Measurements from ENCODE around the gene CALB2. TPM values are rescaled to one million over a fixed set of nuclear protein-coding genes. Genes with fewer than 3 reads are reported as not detected.

Gene CALB2
- total RNA-seq, 2 donors from 2014 or later: 0.99 to 3.1 TPM

DNA sequence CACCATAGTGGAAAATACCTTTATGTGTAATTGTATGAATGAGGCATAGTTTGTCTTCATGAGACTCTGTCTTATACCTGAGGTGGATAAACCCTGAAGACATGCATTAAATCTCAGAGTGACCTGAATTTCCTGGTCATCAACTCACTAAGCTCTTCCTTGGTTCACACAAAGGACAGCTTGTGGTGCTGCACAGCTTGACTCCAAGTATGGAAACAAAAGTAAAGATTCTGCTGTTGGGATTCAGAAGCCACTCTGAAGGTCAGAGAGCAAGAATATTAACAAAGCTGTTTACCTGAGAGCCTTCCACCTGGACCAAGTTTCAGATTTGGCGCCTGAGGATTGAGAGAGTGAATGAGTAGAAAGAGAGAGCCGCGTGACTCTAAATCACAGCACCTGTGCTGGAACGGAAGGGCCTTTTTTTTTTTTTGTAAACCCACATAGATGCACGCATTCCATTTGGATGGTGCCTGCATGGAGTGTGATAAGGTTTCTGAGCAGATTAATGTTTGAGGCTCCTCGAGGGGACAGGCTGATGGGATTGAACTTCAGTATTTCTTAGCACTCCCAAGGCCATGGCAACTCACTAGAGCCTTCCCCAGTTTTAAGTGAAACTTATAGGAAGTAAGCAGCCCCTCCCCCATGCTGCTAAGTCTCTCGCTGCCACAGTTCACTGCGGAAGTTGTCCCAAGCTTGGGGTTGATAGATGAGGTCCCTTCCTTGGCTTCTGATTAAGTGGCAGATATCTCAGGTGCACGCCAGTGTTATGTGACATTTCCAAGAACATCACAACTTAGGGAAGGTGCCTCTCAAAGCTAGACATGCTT lies 28.7 kb downstream of the CALB2 start:
- no peak for ATAC-seq
- H3K27me3 ChIP-seq: peaks cover 0 to 4% of the 10 kb centered on the region in 2 donors
- WGBS, 2 donors: 9 to 11% methylated on average over 9 of the region's 9 CpGs
- no peak overlapping the region for H3K27ac ChIP-seq
- no peak overlapping the region for H3K4me3 ChIP-seq
- H3K9me3 ChIP-seq: no peaks in the 10 kb centered on the region
- no peaks in the 10 kb centered on the region for H3K36me3 ChIP-seq (replicated peaks in 1 of 2; ENCODE audit: insufficient read depth in 1 of 2, low read depth in 2 of 2)
- peaks cover 7% of the 10 kb centered on the region for H3K4me1 ChIP-seq
- no peak for DNase-seq
- TF ChIP-seq, protein P1, sequence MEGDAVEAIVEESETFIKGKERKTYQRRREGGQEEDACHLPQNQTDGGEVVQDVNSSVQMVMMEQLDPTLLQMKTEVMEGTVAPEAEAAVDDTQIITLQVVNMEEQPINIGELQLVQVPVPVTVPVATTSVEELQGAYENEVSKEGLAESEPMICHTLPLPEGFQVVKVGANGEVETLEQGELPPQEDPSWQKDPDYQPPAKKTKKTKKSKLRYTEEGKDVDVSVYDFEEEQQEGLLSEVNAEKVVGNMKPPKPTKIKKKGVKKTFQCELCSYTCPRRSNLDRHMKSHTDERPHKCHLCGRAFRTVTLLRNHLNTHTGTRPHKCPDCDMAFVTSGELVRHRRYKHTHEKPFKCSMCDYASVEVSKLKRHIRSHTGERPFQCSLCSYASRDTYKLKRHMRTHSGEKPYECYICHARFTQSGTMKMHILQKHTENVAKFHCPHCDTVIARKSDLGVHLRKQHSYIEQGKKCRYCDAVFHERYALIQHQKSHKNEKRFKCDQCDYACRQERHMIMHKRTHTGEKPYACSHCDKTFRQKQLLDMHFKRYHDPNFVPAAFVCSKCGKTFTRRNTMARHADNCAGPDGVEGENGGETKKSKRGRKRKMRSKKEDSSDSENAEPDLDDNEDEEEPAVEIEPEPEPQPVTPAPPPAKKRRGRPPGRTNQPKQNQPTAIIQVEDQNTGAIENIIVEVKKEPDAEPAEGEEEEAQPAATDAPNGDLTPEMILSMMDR (IDR thresholded peaks at IDR 0.05): no peak
- no peak for TF ChIP-seq POLR2A (IDR thresholded peaks at IDR 0.05)
- intact Hi-C loops (cut with DNase I): no loop called here

DNA sequence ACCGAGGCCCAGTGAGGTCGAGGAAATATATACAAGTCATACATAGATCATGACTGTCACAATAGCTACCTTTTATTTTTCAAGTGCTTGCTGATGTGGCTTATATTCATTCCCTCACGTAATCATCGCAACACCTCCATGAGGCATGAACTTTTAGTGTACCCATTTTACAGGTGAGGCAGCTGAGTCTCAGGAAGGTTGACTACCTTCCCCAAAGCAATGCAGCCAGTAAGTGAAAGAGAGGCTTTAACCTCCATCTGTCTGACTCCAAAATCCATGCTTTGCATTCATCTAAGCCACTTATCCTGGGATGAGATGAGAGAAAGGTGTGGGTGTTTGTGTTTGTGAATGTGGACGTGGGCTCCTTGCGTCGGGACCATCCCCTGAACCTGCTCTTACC lies 30.8 kb downstream of the CALB2 start:
- no peak for DNase-seq
- Histone ChIP-seq H3K9me3 (no peaks in the 10 kb centered on the region), H3K27me3 (peaks cover 0 to 4% of the 10 kb centered on the region in 2 donors), H3K36me3 (replicated peaks in 1 of 2; ENCODE audit: insufficient read depth in 1 of 2, low read depth in 2 of 2) (no peaks in the 10 kb centered on the region), H3K4me1 (peaks cover 7% of the 10 kb centered on the region), H3K27ac (no peak overlapping the region), H3K4me3 (no peak overlapping the region)
- intact Hi-C loops (cut with DNase I): no loop called here
- 66 to 70% methylated on average over 7 of the region's 7 CpGs for WGBS, 2 donors
- TF ChIP-seq, protein P1 (IDR thresholded peaks at IDR 0.05): no peak
- no peak for TF ChIP-seq POLR2A (IDR thresholded peaks at IDR 0.05)
- no peak for ATAC-seq

DNA sequence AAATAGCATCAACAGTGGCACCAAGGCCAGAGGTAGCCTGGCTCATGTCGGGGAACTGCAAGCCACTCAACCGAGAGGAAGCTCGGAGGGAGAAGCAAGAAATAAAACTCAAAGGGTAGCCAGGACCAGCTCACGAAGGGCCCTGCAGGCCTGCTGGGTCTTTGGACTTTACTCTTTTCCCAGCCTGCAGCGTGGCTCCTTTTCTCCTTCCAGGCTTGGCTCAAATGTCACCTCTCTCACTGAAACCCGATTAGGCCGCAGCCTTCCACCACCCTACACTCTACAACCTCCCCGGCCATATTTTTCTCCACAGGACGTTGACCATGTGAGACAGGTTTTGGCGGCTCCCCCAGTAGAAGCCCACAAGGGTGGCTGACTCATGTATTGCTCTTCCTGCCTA lies 38.1 kb downstream of the CALB2 start:
- DNase-seq: no peak
- Histone ChIP-seq H3K9me3 (no peaks in the 10 kb centered on the region), H3K27ac (no peak overlapping the region), H3K36me3 (replicated peaks in 1 of 2; ENCODE audit: insufficient read depth in 1 of 2, low read depth in 2 of 2) (no peaks in the 10 kb centered on the region), H3K27me3 (no peaks in the 10 kb centered on the region), H3K4me3 (no peak overlapping the region), H3K4me1 (no peaks in the 10 kb centered on the region)
- intact Hi-C loops (cut with DNase I): no loop called here
- TF ChIP-seq, protein P1 (IDR thresholded peaks at IDR 0.05): no peak
- TF ChIP-seq POLR2A (IDR thresholded peaks at IDR 0.05): no peak
- no peak for ATAC-seq
- WGBS, 2 donors: 62 to 64% methylated on average over 10 of the region's 10 CpGs

DNA sequence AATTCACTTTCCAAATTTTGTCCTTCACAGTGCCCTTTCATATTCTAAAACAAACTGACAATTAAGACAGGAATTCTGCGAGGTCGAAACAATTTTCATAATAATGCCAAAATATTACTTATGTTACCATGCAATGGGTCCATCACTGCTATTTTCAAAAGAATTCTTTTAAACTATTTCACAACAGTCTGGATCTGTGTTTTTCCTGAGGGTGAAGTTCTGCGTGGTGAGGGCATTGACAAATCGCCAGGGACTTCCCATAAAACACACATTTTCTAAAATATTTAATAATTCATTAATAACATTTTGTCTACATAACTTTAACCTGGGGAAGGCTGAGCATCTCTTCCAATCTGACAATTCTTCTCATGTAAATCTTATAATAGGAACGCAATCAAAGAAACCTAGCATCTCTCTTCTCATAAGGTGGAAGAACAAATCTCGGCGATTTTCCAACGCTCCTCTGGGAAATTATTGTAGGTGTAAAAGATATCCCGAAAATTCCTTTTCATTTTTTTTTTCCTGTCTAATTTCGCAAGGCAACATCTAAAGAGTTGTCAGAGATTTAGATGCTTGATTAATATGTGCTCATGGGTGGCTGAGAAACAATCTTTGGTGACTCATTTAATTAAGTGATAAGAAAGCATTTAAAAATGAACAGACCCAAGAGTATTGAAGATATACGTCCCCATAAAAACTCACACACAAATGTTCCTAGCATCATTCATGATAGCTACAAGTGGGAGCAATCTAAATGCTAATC lies 41.5 kb downstream of the CALB2 start:
- 68 to 71% methylated on average over 11 of the region's 11 CpGs for WGBS, 2 donors
- DNase-seq: no peak
- intact Hi-C loops (cut with DNase I): no loop called here

More for the DNA sequence above, 41.5 kb downstream of the CALB2 start:
- ATAC-seq: no peak
- TF ChIP-seq, protein P1 (IDR thresholded peaks at IDR 0.05): no peak
- no peak for TF ChIP-seq POLR2A (IDR thresholded peaks at IDR 0.05)
- Histone ChIP-seq H3K36me3 (replicated peaks in 1 of 2; ENCODE audit: insufficient read depth in 1 of 2, low read depth in 2 of 2) (no peaks in the 10 kb centered on the region), H3K9me3 (no peaks in the 10 kb centered on the region), H3K4me1 (no peaks in the 10 kb centered on the region), H3K27ac (no peak overlapping the region), H3K27me3 (no peaks in the 10 kb centered on the region), H3K4me3 (no peak overlapping the region)

Data from body of pancreas (tissue), 4 donors.